Measurements from ENCODE around the gene RNF4. TPM values are rescaled to one million over a fixed set of nuclear protein-coding genes. Genes with fewer than 3 reads are reported as not detected.

Gene RNF4
- total RNA-seq, 3 donors from 2014 or later, result 96.7 to 105 (median 97.4) TPM

GRCh38 chr4:2432991-2433530 lies 35.8 kb upstream of the RNF4 start:
- DNase-seq, result no peak
- Mint-ChIP-seq H3K4me3 (no peak overlapping the region), H3K36me3 (ENCODE audit: insufficient read depth) (no peaks in the 10 kb centered on the region), H3K27me3 (ENCODE audit: low read depth) (peaks cover 4% of the 10 kb centered on the region), H3K9me3 (no peaks in the 10 kb centered on the region), H3K4me1 (ENCODE audit: low read depth) (no peaks in the 10 kb centered on the region)
- ATAC-seq, result no peak

GRCh38 chr4:2433609-2434350 lies 35.1 kb upstream of the RNF4 start:
- Mint-ChIP-seq H3K4me1 (ENCODE audit: low read depth) (no peaks in the 10 kb centered on the region), H3K27me3 (ENCODE audit: low read depth) (peaks cover 1% of the 10 kb centered on the region), H3K36me3 (ENCODE audit: insufficient read depth) (no peaks in the 10 kb centered on the region), H3K9me3 (no peaks in the 10 kb centered on the region), H3K4me3 (no peak overlapping the region)
- DNase-seq, result no peak
- ATAC-seq, result no peak

- no peak overlapping the region for H3K4me3 Mint-ChIP-seq
- no peaks in the 10 kb centered on the region for H3K4me1 Mint-ChIP-seq (ENCODE audit: low read depth)
- H3K27me3 Mint-ChIP-seq (ENCODE audit: low read depth), result no peaks in the 10 kb centered on the region
- no peaks in the 10 kb centered on the region for H3K9me3 Mint-ChIP-seq
- H3K36me3 Mint-ChIP-seq (ENCODE audit: insufficient read depth), result no peaks in the 10 kb centered on the region
- no peak for DNase-seq
- ATAC-seq, result no peak
Measured at GRCh38 chr4:2434420-2434819, 34.5 kb upstream of the RNF4 start.

- no peaks in the 10 kb centered on the region for H3K36me3 Mint-ChIP-seq (ENCODE audit: insufficient read depth)
- DNase-seq (no peak), ATAC-seq (no peak)
- no peaks in the 10 kb centered on the region for H3K9me3 Mint-ChIP-seq
- no peak overlapping the region for H3K4me3 Mint-ChIP-seq
- H3K27me3 Mint-ChIP-seq (ENCODE audit: low read depth), result no peaks in the 10 kb centered on the region
- peaks cover under 1% of the 10 kb centered on the region for H3K4me1 Mint-ChIP-seq (ENCODE audit: low read depth)
Measured at GRCh38 chr4:2436301-2436700, 32.6 kb upstream of the RNF4 start.

GRCh38 chr4:2436761-2437474 lies 32.0 kb upstream of the RNF4 start:
- ATAC-seq, result no peak
- no peak overlapping the region for H3K4me3 Mint-ChIP-seq
- H3K36me3 Mint-ChIP-seq (ENCODE audit: insufficient read depth), result no peaks in the 10 kb centered on the region
- H3K4me1 Mint-ChIP-seq (ENCODE audit: low read depth), result peaks cover 4% of the 10 kb centered on the region
- DNase-seq, result no peak
- H3K27me3 Mint-ChIP-seq (ENCODE audit: low read depth), result no peaks in the 10 kb centered on the region
- no peaks in the 10 kb centered on the region for H3K9me3 Mint-ChIP-seq

GRCh38 chr4:2437475-2438215 lies 31.3 kb upstream of the RNF4 start:
- DNase-seq, result no peak
- no peaks in the 10 kb centered on the region for H3K36me3 Mint-ChIP-seq (ENCODE audit: insufficient read depth)
- no peak for ATAC-seq
- H3K4me3 Mint-ChIP-seq, result no peak overlapping the region
- no peaks in the 10 kb centered on the region for H3K27me3 Mint-ChIP-seq (ENCODE audit: low read depth)
- no peaks in the 10 kb centered on the region for H3K9me3 Mint-ChIP-seq
- H3K4me1 Mint-ChIP-seq (ENCODE audit: low read depth), result peaks cover 4% of the 10 kb centered on the region

- Mint-ChIP-seq H3K4me1 (ENCODE audit: low read depth) (peaks cover 4% of the 10 kb centered on the region), H3K36me3 (ENCODE audit: insufficient read depth) (no peaks in the 10 kb centered on the region), H3K4me3 (no peak overlapping the region), H3K9me3 (no peaks in the 10 kb centered on the region), H3K27me3 (ENCODE audit: low read depth) (no peaks in the 10 kb centered on the region)
- DNase-seq, result no peak
- ATAC-seq, result no peak
Measured at GRCh38 chr4:2438822-2439718, 29.8 kb upstream of the RNF4 start.

- no peaks in the 10 kb centered on the region for H3K36me3 Mint-ChIP-seq (ENCODE audit: insufficient read depth)
- H3K9me3 Mint-ChIP-seq, result no peaks in the 10 kb centered on the region
- H3K4me3 Mint-ChIP-seq, result no peak overlapping the region
- peak; percentile 63 for DNase-seq
- ATAC-seq, result peak; percentile 96
- H3K27me3 Mint-ChIP-seq (ENCODE audit: low read depth), result no peaks in the 10 kb centered on the region
- H3K4me1 Mint-ChIP-seq (ENCODE audit: low read depth), result peaks cover 4% of the 10 kb centered on the region
Measured at GRCh38 chr4:2441393-2442174, 27.3 kb upstream of the RNF4 start.

GRCh38 chr4:2442175-2442993 lies 26.5 kb upstream of the RNF4 start:
- Mint-ChIP-seq H3K4me1 (ENCODE audit: low read depth) (peaks cover 4% of the 10 kb centered on the region), H3K27me3 (ENCODE audit: low read depth) (no peaks in the 10 kb centered on the region), H3K4me3 (no peak overlapping the region), H3K36me3 (ENCODE audit: insufficient read depth) (no peaks in the 10 kb centered on the region), H3K9me3 (no peaks in the 10 kb centered on the region)
- no peak for DNase-seq
- ATAC-seq, result no peak

GRCh38 chr4:2443061-2443730 lies 25.7 kb upstream of the RNF4 start:
- no peak for DNase-seq
- Mint-ChIP-seq H3K9me3 (no peaks in the 10 kb centered on the region), H3K27me3 (ENCODE audit: low read depth) (no peaks in the 10 kb centered on the region), H3K4me3 (no peak overlapping the region), H3K36me3 (ENCODE audit: insufficient read depth) (no peaks in the 10 kb centered on the region), H3K4me1 (ENCODE audit: low read depth) (peaks cover 4% of the 10 kb centered on the region)
- ATAC-seq, result no peak

GRCh38 chr4:2443956-2444740 lies 24.8 kb upstream of the RNF4 start:
- ATAC-seq (no peak), DNase-seq (no peak)
- Mint-ChIP-seq H3K27me3 (ENCODE audit: low read depth) (no peaks in the 10 kb centered on the region), H3K4me3 (no peak overlapping the region), H3K36me3 (ENCODE audit: insufficient read depth) (no peaks in the 10 kb centered on the region), H3K4me1 (ENCODE audit: low read depth) (peaks cover 4% of the 10 kb centered on the region), H3K9me3 (no peaks in the 10 kb centered on the region)

- H3K4me3 Mint-ChIP-seq, result no peak overlapping the region
- no peaks in the 10 kb centered on the region for H3K9me3 Mint-ChIP-seq
- H3K27me3 Mint-ChIP-seq (ENCODE audit: low read depth), result no peaks in the 10 kb centered on the region
- DNase-seq, result no peak
- peaks cover 4% of the 10 kb centered on the region for H3K4me1 Mint-ChIP-seq (ENCODE audit: low read depth)
- no peaks in the 10 kb centered on the region for H3K36me3 Mint-ChIP-seq (ENCODE audit: insufficient read depth)
- ATAC-seq, result no peak
Measured at GRCh38 chr4:2445130-2445529, 23.8 kb upstream of the RNF4 start.

All from activated T-cell treated with anti-CD3 and anti-CD28 coated beads, Interleukin-2, amount 50 U/mL, for 4 hours (primary cell).